ENCODE data around the gene LRRTM4. TPM values are rescaled to one million over a fixed set of nuclear protein-coding genes. Genes with fewer than 3 reads are reported as not detected.
"Not testable (repeated sequence)": the region's sequence is repeated elsewhere in the genome, so short reads cannot be mapped to it uniquely, and the experiment has no call there.

Gene LRRTM4
- total and polyA plus RNA-seq, 2 experiments from 2014 or later, result 0.44 to 6.5 TPM

GRCh38 chr2:77099961-77100360 lies 422.2 kb downstream of the LRRTM4 start:
- no peak overlapping the region for H3K4me2 ChIP-seq
- no peaks in the 10 kb centered on the region for H3K9me2 ChIP-seq (replicated peaks; ENCODE audit: insufficient read depth)
- H3K79me2 ChIP-seq, result no peaks in the 10 kb centered on the region
- no peak overlapping the region for H2AFZ ChIP-seq
- TF ChIP-seq EZH2 (IDR thresholded peaks at IDR 0.05; ENCODE audit: borderline replicate concordance) (no peak), CTCF (IDR thresholded peaks at IDR 0.05; ENCODE audit: poor library complexity) (no peak), EZH2phosphoT487 (IDR thresholded peaks at IDR 0.05; ENCODE audit: low read depth, severe bottlenecking, unreplicated experiment) (no peak)
- no peaks in the 10 kb centered on the region for H3K4me1 ChIP-seq (ENCODE audit: insufficient read depth)
- no peaks in the 10 kb centered on the region for H3K9me3 ChIP-seq (ENCODE audit: low read depth)
- DNase-seq (ENCODE audit: low spot score), result no peak
- 100% methylated on average over 2 of the region's 2 CpGs for WGBS (ENCODE audit: low lambda C conversion rate, missing lambda C conversion rate)
- H3K27ac ChIP-seq, result no peak overlapping the region
- H3K27me3 ChIP-seq, result no peaks in the 10 kb centered on the region
- no peaks in the 10 kb centered on the region for H3K36me3 ChIP-seq (replicated peaks; ENCODE audit: insufficient read depth, low read depth)
- H3K4me3 ChIP-seq, result no peak overlapping the region
- H4K20me1 ChIP-seq (ENCODE audit: insufficient read depth, poor library complexity, severe bottlenecking), result no peaks in the 10 kb centered on the region

- H3K36me3 ChIP-seq (replicated peaks; ENCODE audit: insufficient read depth, low read depth); H3K27me3 ChIP-seq; H4K20me1 ChIP-seq (ENCODE audit: insufficient read depth, poor library complexity, severe bottlenecking); H3K79me2 ChIP-seq; H3K4me1 ChIP-seq (ENCODE audit: insufficient read depth); H3K4me2 ChIP-seq; H3K9me3 ChIP-seq (ENCODE audit: low read depth); DNase-seq (ENCODE audit: low spot score); H3K27ac ChIP-seq; H3K9me2 ChIP-seq (replicated peaks; ENCODE audit: insufficient read depth); H2AFZ ChIP-seq; H3K4me3 ChIP-seq: not testable (repeated sequence)
- 89% methylated on average over 8 of the region's 8 CpGs for WGBS (ENCODE audit: low lambda C conversion rate, missing lambda C conversion rate)
Measured at GRCh38 chr2:77095525-77095924, 426.7 kb downstream of the LRRTM4 start.

- no peaks in the 10 kb centered on the region for H3K4me1 ChIP-seq (ENCODE audit: insufficient read depth)
- no peak overlapping the region for H2AFZ ChIP-seq
- H3K27ac ChIP-seq, result no peak overlapping the region
- H3K9me3 ChIP-seq (ENCODE audit: low read depth), result no peaks in the 10 kb centered on the region
- 83% methylated on average over 1 of the region's 1 CpG for WGBS (ENCODE audit: low lambda C conversion rate, missing lambda C conversion rate)
- H3K9me2 ChIP-seq (replicated peaks; ENCODE audit: insufficient read depth), result no peaks in the 10 kb centered on the region
- DNase-seq (ENCODE audit: low spot score), result no peak
- H3K36me3 ChIP-seq (replicated peaks; ENCODE audit: insufficient read depth, low read depth), result no peaks in the 10 kb centered on the region
- H4K20me1 ChIP-seq (ENCODE audit: insufficient read depth, poor library complexity, severe bottlenecking), result no peaks in the 10 kb centered on the region
- H3K27me3 ChIP-seq, result peaks cover 6% of the 10 kb centered on the region
- H3K79me2 ChIP-seq, result no peaks in the 10 kb centered on the region
- H3K4me2 ChIP-seq, result no peak overlapping the region
- H3K4me3 ChIP-seq, result no peak overlapping the region
- no peak for TF ChIP-seq EZH2phosphoT487 (IDR thresholded peaks at IDR 0.05; ENCODE audit: low read depth, severe bottlenecking, unreplicated experiment)
- no peak for TF ChIP-seq EZH2 (IDR thresholded peaks at IDR 0.05; ENCODE audit: borderline replicate concordance)
- TF ChIP-seq CTCF (IDR thresholded peaks at IDR 0.05; ENCODE audit: poor library complexity), result no peak
Measured at GRCh38 chr2:77095096-77095495, 427.1 kb downstream of the LRRTM4 start.

- not testable (repeated sequence) for H3K27ac ChIP-seq; H3K79me2 ChIP-seq; H3K4me3 ChIP-seq; H4K20me1 ChIP-seq (ENCODE audit: insufficient read depth, poor library complexity, severe bottlenecking); H3K4me1 ChIP-seq (ENCODE audit: insufficient read depth); DNase-seq (ENCODE audit: low spot score); H3K9me2 ChIP-seq (replicated peaks; ENCODE audit: insufficient read depth); H3K9me3 ChIP-seq (ENCODE audit: low read depth); H2AFZ ChIP-seq; H3K36me3 ChIP-seq (replicated peaks; ENCODE audit: insufficient read depth, low read depth)
- peak overlapping the region; percentile 56 for H3K4me2 ChIP-seq
- peaks cover 38% of the 10 kb centered on the region for H3K27me3 ChIP-seq
- WGBS (ENCODE audit: low lambda C conversion rate, missing lambda C conversion rate), result 11% methylated on average over 13 of the region's 13 CpGs
Measured at GRCh38 chr2:77088424-77088823, 433.8 kb downstream of the LRRTM4 start.

GRCh38 chr2:77087987-77088414 lies 434.2 kb downstream of the LRRTM4 start:
- no peaks in the 10 kb centered on the region for H3K36me3 ChIP-seq (replicated peaks; ENCODE audit: insufficient read depth, low read depth)
- DNase-seq (ENCODE audit: low spot score), result no peak
- peak overlapping the region; percentile 56 for H3K4me2 ChIP-seq

More at GRCh38 chr2:77087987-77088414, 434.2 kb downstream of the LRRTM4 start:
- Histone ChIP-seq H3K27me3 (peaks cover 38% of the 10 kb centered on the region), H4K20me1 (ENCODE audit: insufficient read depth, poor library complexity, severe bottlenecking) (no peaks in the 10 kb centered on the region), H3K4me1 (ENCODE audit: insufficient read depth) (no peaks in the 10 kb centered on the region), H2AFZ (no peak overlapping the region), H3K27ac (no peak overlapping the region), H3K79me2 (no peaks in the 10 kb centered on the region), H3K9me3 (ENCODE audit: low read depth) (no peaks in the 10 kb centered on the region), H3K4me3 (no peak overlapping the region), H3K9me2 (replicated peaks; ENCODE audit: insufficient read depth) (no peaks in the 10 kb centered on the region)
- WGBS (ENCODE audit: low lambda C conversion rate, missing lambda C conversion rate), result 16% methylated on average over 6 of the region's 6 CpGs
- TF ChIP-seq EZH2phosphoT487 (IDR thresholded peaks at IDR 0.05; ENCODE audit: low read depth, severe bottlenecking, unreplicated experiment) (no peak), CTCF (IDR thresholded peaks at IDR 0.05; ENCODE audit: poor library complexity) (no peak), EZH2 (IDR thresholded peaks at IDR 0.05; ENCODE audit: borderline replicate concordance) (no peak)

All from hepatocyte (in vitro differentiated cells).